DOHH2 (cell line): ENCODE results near the gene DHRS7B.

Experiments
- CTCF ChIP-seq: fragments of 200-600 bp; sonication (generic); IDR thresholded peaks from one replicate; pipeline ENCODE4 v1.5.1; 2014; ENCODE audit warnings: antibody characterized with exemption, mild to moderate bottlenecking, low read depth, low read length; ENCODE audit not compliant: poor library complexity, severe bottlenecking
- EZH2phosphoT487 ChIP-seq: fragments of 200-600 bp; sonication (generic); IDR thresholded peaks from 2 replicates; pipeline ENCODE4 v1.6.1; 2017; ENCODE audit warnings: borderline replicate concordance, mild to moderate bottlenecking, antibody characterized with exemption, low read length, moderate library complexity, mixed read lengths

GRCh38 chr17:21167303-21167702 lies 40.5 kb downstream of the DHRS7B start:
- no peak for TF ChIP-seq CTCF
- no peak for TF ChIP-seq EZH2phosphoT487
